Stimulated activated naive B cell treated with anti-CD40 and anti-IgM and Interleukin-4, amounts not matched to agents 10 μg/mL and 1 μg/mL and 100 μg/mL, for 72 hours (primary cell): ENCODE measurements around the gene ZNF593OS.

Source experiments
- ATAC-seq, 2 donors: fragments of 150-1000 bp; cut with Tn5 transposase; replicated peaks; 2 replicates each; pipeline ENCODE4 v1.10.0; 2021; ENCODE audit warnings: moderate library complexity in 1 of 2
- DNase-seq: peaks from one replicate; pipeline ENCODE4 v3.0.0; 2021
- H3K27ac Mint-ChIP-seq: one replicate; pipeline ENCODE4 v1.8.0; 2022; ENCODE audit warnings: mild to moderate bottlenecking, mixed read lengths
- H3K27me3 Mint-ChIP-seq, 2 donors: one replicate each; pipeline ENCODE4 v1.8.0; 2022; ENCODE audit warnings: mixed read lengths in 2 of 2
- H3K36me3 Mint-ChIP-seq, 2 donors: one replicate each; pipeline ENCODE4 v1.8.0; 2022; ENCODE audit warnings: mixed read lengths in 2 of 2, mild to moderate bottlenecking in 1 of 2
- H3K4me1 Mint-ChIP-seq, 2 donors: one replicate each; pipeline ENCODE4 v1.8.0; 2022; ENCODE audit warnings: mixed read lengths in 2 of 2, mild to moderate bottlenecking in 1 of 2
- H3K4me3 Mint-ChIP-seq, 2 donors: one replicate each; pipeline ENCODE4 v1.8.0; 2022; ENCODE audit warnings: mild to moderate bottlenecking in 2 of 2, mixed read lengths in 2 of 2, moderate library complexity in 1 of 2
- H3K9me3 Mint-ChIP-seq, 2 donors: one replicate each; pipeline ENCODE4 v1.8.0; 2022; ENCODE audit warnings: mixed read lengths in 2 of 2, mild to moderate bottlenecking in 1 of 2

Gene ZNF593OS

GRCh38 chr1:26169669-26170471, 1.8 kb downstream of the ZNF593OS start, which contains the start of gene ZNF593:
ZNF593 (plus strand) TSS chr1:26169908; CDS start chr1:26169984, 76 bp downstream.
- peak; percentile 92 for DNase-seq
- peak; percentile 97 to 98 for ATAC-seq
- peak within 1 kb of the TSS; percentile 97 for H3K27ac Mint-ChIP-seq
- peaks cover 9 to 11% of the 10 kb centered on the region in 2 donors for H3K36me3 Mint-ChIP-seq
- peak within 1 kb of the TSS; percentile 92 to 98 for H3K4me3 Mint-ChIP-seq
- H3K4me1 Mint-ChIP-seq = peaks cover 17 to 37% of the 10 kb centered on the region in 2 donors
- H3K27me3 Mint-ChIP-seq = peaks cover 5% of the 10 kb centered on the region in 2 donors
- H3K9me3 Mint-ChIP-seq = no peaks in the 10 kb centered on the region

GRCh38 chr1:26169198-26169554, 2.5 kb downstream of the ZNF593OS start:
- no peak for DNase-seq
- H3K27ac Mint-ChIP-seq = peak overlapping the region; percentile 97
- peaks cover 21 to 42% of the 10 kb centered on the region in 2 donors for H3K4me1 Mint-ChIP-seq
- H3K27me3 Mint-ChIP-seq = peaks cover 9 to 10% of the 10 kb centered on the region in 2 donors
- ATAC-seq = no peak
- no peaks in the 10 kb centered on the region for H3K9me3 Mint-ChIP-seq
- peak overlapping the region; percentile 92 to 98 for H3K4me3 Mint-ChIP-seq
- H3K36me3 Mint-ChIP-seq = peaks cover 9 to 11% of the 10 kb centered on the region in 2 donors

GRCh38 chr1:26168410-26169197, 3.0 kb downstream of the ZNF593OS start, which contains the start of gene C1orf232:
C1orf232 (minus strand) TSS chr1:26168963; CDS start chr1:26168499, 464 bp downstream.
- Mint-ChIP-seq H3K4me1 (peaks cover 20 to 37% of the 10 kb centered on the region in 2 donors), H3K9me3 (no peaks in the 10 kb centered on the region), H3K27me3 (peaks cover 9 to 10% of the 10 kb centered on the region in 2 donors), H3K4me3 (peak within 1 kb of the TSS; percentile 92 to 98), H3K36me3 (peaks cover 7 to 9% of the 10 kb centered on the region in 2 donors), H3K27ac (peak within 1 kb of the TSS; percentile 97)
- ATAC-seq (no peak), DNase-seq (no peak)

- peaks cover 7 to 9% of the 10 kb centered on the region in 2 donors for H3K36me3 Mint-ChIP-seq
- ATAC-seq (no peak), DNase-seq (no peak)
- peaks cover 15 to 17% of the 10 kb centered on the region in 2 donors for H3K27me3 Mint-ChIP-seq
- no peak overlapping the region for H3K4me3 Mint-ChIP-seq
- no peaks in the 10 kb centered on the region for H3K9me3 Mint-ChIP-seq
- peaks cover 24 to 42% of the 10 kb centered on the region in 2 donors for H3K4me1 Mint-ChIP-seq
- no peak overlapping the region for H3K27ac Mint-ChIP-seq
These were observed 4.8 kb downstream of the ZNF593OS start for GRCh38 chr1:26166719-26167281.

GRCh38 chr1:26164861-26165842, 6.5 kb downstream of the ZNF593OS start:
- no peak for DNase-seq
- Mint-ChIP-seq H3K4me3 (peak overlapping the region; percentile 63 to 66), H3K36me3 (peaks cover 0 to 3% of the 10 kb centered on the region in 2 donors), H3K9me3 (no peaks in the 10 kb centered on the region), H3K27ac (no peak overlapping the region), H3K4me1 (peaks cover 15 to 27% of the 10 kb centered on the region in 2 donors), H3K27me3 (peaks cover 19 to 30% of the 10 kb centered on the region in 2 donors)
- no peak for ATAC-seq

GRCh38 chr1:26164036-26164860, 7.4 kb downstream of the ZNF593OS start:
- peak; percentile 21 for DNase-seq
- no peaks in the 10 kb centered on the region for H3K9me3 Mint-ChIP-seq
- peaks cover 15 to 21% of the 10 kb centered on the region in 2 donors for H3K4me1 Mint-ChIP-seq
- H3K27me3 Mint-ChIP-seq = peaks cover 24 to 39% of the 10 kb centered on the region in 2 donors
- H3K27ac Mint-ChIP-seq = no peak overlapping the region
- peak; percentile 73 to 74 for ATAC-seq
- H3K4me3 Mint-ChIP-seq = peak overlapping the region; percentile 63 to 67
- H3K36me3 Mint-ChIP-seq = no peaks in the 10 kb centered on the region

- peaks cover 25 to 45% of the 10 kb centered on the region in 2 donors for H3K27me3 Mint-ChIP-seq
- no peak overlapping the region for H3K27ac Mint-ChIP-seq
- H3K4me3 Mint-ChIP-seq = peak overlapping the region in 1 of 2 donors; percentile 67
- H3K36me3 Mint-ChIP-seq = no peaks in the 10 kb centered on the region
- ATAC-seq (no peak), DNase-seq (no peak)
- peaks cover 15 to 19% of the 10 kb centered on the region in 2 donors for H3K4me1 Mint-ChIP-seq
- H3K9me3 Mint-ChIP-seq = no peaks in the 10 kb centered on the region
These were observed 8.0 kb downstream of the ZNF593OS start for GRCh38 chr1:26163684-26164035.

- Mint-ChIP-seq H3K9me3 (no peaks in the 10 kb centered on the region), H3K27me3 (peaks cover 36 to 51% of the 10 kb centered on the region in 2 donors), H3K27ac (no peak overlapping the region), H3K4me3 (peak overlapping the region; percentile 57 to 68), H3K4me1 (peaks cover 15 to 19% of the 10 kb centered on the region in 2 donors), H3K36me3 (no peaks in the 10 kb centered on the region)
- DNase-seq = no peak
- ATAC-seq = no peak
These were observed 9.4 kb downstream of the ZNF593OS start for GRCh38 chr1:26162220-26162709.

GRCh38 chr1:26161415-26162219, 10.0 kb downstream of the ZNF593OS start:
- peak; percentile 33 for DNase-seq
- ATAC-seq = peak; percentile 56 to 68
- Mint-ChIP-seq H3K9me3 (no peaks in the 10 kb centered on the region), H3K27me3 (peaks cover 38 to 56% of the 10 kb centered on the region in 2 donors), H3K36me3 (no peaks in the 10 kb centered on the region), H3K4me3 (peak overlapping the region; percentile 57 to 73), H3K27ac (no peak overlapping the region), H3K4me1 (peaks cover 15 to 21% of the 10 kb centered on the region in 2 donors)

- no peak overlapping the region for H3K27ac Mint-ChIP-seq
- H3K27me3 Mint-ChIP-seq = peaks cover 44 to 65% of the 10 kb centered on the region in 2 donors
- no peak for DNase-seq
- H3K4me1 Mint-ChIP-seq = peaks cover 15 to 25% of the 10 kb centered on the region in 2 donors
- H3K36me3 Mint-ChIP-seq = no peaks in the 10 kb centered on the region
- ATAC-seq = no peak
- H3K4me3 Mint-ChIP-seq = peak overlapping the region; percentile 53 to 73
- H3K9me3 Mint-ChIP-seq = no peaks in the 10 kb centered on the region
These were observed 10.9 kb downstream of the ZNF593OS start for GRCh38 chr1:26160527-26161414.

- Mint-ChIP-seq H3K4me3 (no peak overlapping the region), H3K9me3 (no peaks in the 10 kb centered on the region), H3K36me3 (no peaks in the 10 kb centered on the region), H3K27me3 (peaks cover 47 to 69% of the 10 kb centered on the region in 2 donors), H3K27ac (no peak overlapping the region), H3K4me1 (peaks cover 8 to 14% of the 10 kb centered on the region in 2 donors)
- no peak for DNase-seq
- no peak for ATAC-seq
These were observed 11.9 kb downstream of the ZNF593OS start for GRCh38 chr1:26159743-26160039.
